ENCODE data around the gene TSPY1. TPM values are rescaled to one million over a fixed set of nuclear protein-coding genes. Genes with fewer than 3 reads are reported as not detected.
"Not testable (repeated sequence)": the region's sequence is repeated elsewhere in the genome, so short reads cannot be mapped to it uniquely, and the experiment has no call there.

TSPY1 gene
- polyA plus RNA-seq, result not detected in 3 replicates
- polyA plus RNA-seq (2011; ENCODE audit: low read depth), result not detected
- not detected in 2 replicates for polyA plus RNA-seq (2011; cell fraction: cytosol; rRNA removed)
- not detected in 2 replicates for polyA plus RNA-seq (2011; cell fraction: nucleus; rRNA removed)
- not detected in 2 replicates for polyA plus RNA-seq (2012; ENCODE audit: low replicate concordance)
- polyA minus RNA-seq, result not detected in 3 replicates
- polyA minus RNA-seq (2011; cell fraction: cytosol; rRNA and poly(A)+ RNA removed), result not detected
- not detected in 2 replicates for polyA minus RNA-seq (2011; cell fraction: nucleus; rRNA and poly(A)+ RNA removed)

GRCh38 chrY:9466655-9467054 lies at the start of gene TSPY1:
Gene TSPY1, plus strand, starts transcription at chrY:9466955. Its CDS starts 46 bp downstream, at chrY:9467001.
- dilution Hi-C loops (cut with MboI; ENCODE audit: extremely low pct_ligation_motif_present, low sequenced_read_pairs); H3K9ac ChIP-seq (ENCODE audit: control insufficient read depth, extremely low read depth, insufficient read depth, low read length); H3K79me2 ChIP-seq (ENCODE audit: control insufficient read depth, insufficient read depth, low read length); H3K27me3 ChIP-seq (ENCODE audit: control insufficient read depth, extremely low read depth, insufficient read depth, low read length); H4K20me1 ChIP-seq (ENCODE audit: control insufficient read depth, extremely low read depth, insufficient read depth, low read length); H3K9me3 ChIP-seq (ENCODE audit: control insufficient read depth, low read depth, low read length); H2AFZ ChIP-seq (ENCODE audit: control insufficient read depth, low read length); H3K9me1 ChIP-seq (ENCODE audit: control insufficient read depth, extremely low read depth, insufficient read depth, low read length); H3K36me3 ChIP-seq (ENCODE audit: control insufficient read depth in 2 of 2, extremely low read depth in 1 of 2, insufficient read depth in 2 of 2, low read length in 2 of 2); H3K27ac ChIP-seq (ENCODE audit: control insufficient read depth, insufficient read depth, low read length); DNase-seq (ENCODE audit: low read depth, low spot score); FAIRE-seq; H3K4me1 ChIP-seq (ENCODE audit: control insufficient read depth, extremely low read depth, insufficient read depth, low read length); H3K4me2 ChIP-seq (ENCODE audit: control insufficient read depth, extremely low read depth, insufficient read depth, low read depth, low read length); H3K4me3 ChIP-seq (ENCODE audit: control insufficient read depth in 2 of 3, extremely low read depth in 1 of 3, insufficient read depth in 2 of 3, low read depth in 1 of 3, low read length in 3 of 3): not testable (repeated sequence)

GRCh38 chrY:9486967-9487366 lies 20.2 kb downstream of the TSPY1 start, which contains the start of gene TSPY9:
Gene TSPY9, plus strand, starts transcription at chrY:9487267. Its CDS starts 46 bp downstream, at chrY:9487313.
- H3K9me1 ChIP-seq (ENCODE audit: control insufficient read depth, extremely low read depth, insufficient read depth, low read length); H3K9me3 ChIP-seq (ENCODE audit: control insufficient read depth, low read depth, low read length); H2AFZ ChIP-seq (ENCODE audit: control insufficient read depth, low read length); H3K4me3 ChIP-seq (ENCODE audit: control insufficient read depth in 2 of 3, extremely low read depth in 1 of 3, insufficient read depth in 2 of 3, low read depth in 1 of 3, low read length in 3 of 3); FAIRE-seq; H3K4me2 ChIP-seq (ENCODE audit: control insufficient read depth, extremely low read depth, insufficient read depth, low read depth, low read length); H3K79me2 ChIP-seq (ENCODE audit: control insufficient read depth, insufficient read depth, low read length); H3K27me3 ChIP-seq (ENCODE audit: control insufficient read depth, extremely low read depth, insufficient read depth, low read length); H3K9ac ChIP-seq (ENCODE audit: control insufficient read depth, extremely low read depth, insufficient read depth, low read length); H3K36me3 ChIP-seq (ENCODE audit: control insufficient read depth in 2 of 2, extremely low read depth in 1 of 2, insufficient read depth in 2 of 2, low read length in 2 of 2); dilution Hi-C loops (cut with MboI; ENCODE audit: extremely low pct_ligation_motif_present, low sequenced_read_pairs); H3K4me1 ChIP-seq (ENCODE audit: control insufficient read depth, extremely low read depth, insufficient read depth, low read length); H4K20me1 ChIP-seq (ENCODE audit: control insufficient read depth, extremely low read depth, insufficient read depth, low read length); DNase-seq (ENCODE audit: low read depth, low spot score); H3K27ac ChIP-seq (ENCODE audit: control insufficient read depth, insufficient read depth, low read length): not testable (repeated sequence)

GRCh38 chrY:9504396-9504795 lies 37.6 kb downstream of the TSPY1 start:
- H3K4me2 ChIP-seq (ENCODE audit: control insufficient read depth, extremely low read depth, insufficient read depth, low read depth, low read length); H3K9ac ChIP-seq (ENCODE audit: control insufficient read depth, extremely low read depth, insufficient read depth, low read length); H3K4me1 ChIP-seq (ENCODE audit: control insufficient read depth, extremely low read depth, insufficient read depth, low read length); H3K9me3 ChIP-seq (ENCODE audit: control insufficient read depth, low read depth, low read length); DNase-seq (ENCODE audit: low read depth, low spot score); H2AFZ ChIP-seq (ENCODE audit: control insufficient read depth, low read length); H3K9me1 ChIP-seq (ENCODE audit: control insufficient read depth, extremely low read depth, insufficient read depth, low read length); FAIRE-seq; H4K20me1 ChIP-seq (ENCODE audit: control insufficient read depth, extremely low read depth, insufficient read depth, low read length); H3K79me2 ChIP-seq (ENCODE audit: control insufficient read depth, insufficient read depth, low read length); H3K27me3 ChIP-seq (ENCODE audit: control insufficient read depth, extremely low read depth, insufficient read depth, low read length); dilution Hi-C loops (cut with MboI; ENCODE audit: extremely low pct_ligation_motif_present, low sequenced_read_pairs); H3K36me3 ChIP-seq (ENCODE audit: control insufficient read depth in 2 of 2, extremely low read depth in 1 of 2, insufficient read depth in 2 of 2, low read length in 2 of 2); H3K4me3 ChIP-seq (ENCODE audit: control insufficient read depth in 2 of 3, extremely low read depth in 1 of 3, insufficient read depth in 2 of 3, low read depth in 1 of 3, low read length in 3 of 3); H3K27ac ChIP-seq (ENCODE audit: control insufficient read depth, insufficient read depth, low read length): not testable (repeated sequence)

- H3K4me3 ChIP-seq (ENCODE audit: control insufficient read depth in 2 of 3, extremely low read depth in 1 of 3, insufficient read depth in 2 of 3, low read depth in 1 of 3, low read length in 3 of 3); H3K79me2 ChIP-seq (ENCODE audit: control insufficient read depth, insufficient read depth, low read length); H3K27ac ChIP-seq (ENCODE audit: control insufficient read depth, insufficient read depth, low read length); H4K20me1 ChIP-seq (ENCODE audit: control insufficient read depth, extremely low read depth, insufficient read depth, low read length); H3K9ac ChIP-seq (ENCODE audit: control insufficient read depth, extremely low read depth, insufficient read depth, low read length); H3K4me1 ChIP-seq (ENCODE audit: control insufficient read depth, extremely low read depth, insufficient read depth, low read length); DNase-seq (ENCODE audit: low read depth, low spot score); FAIRE-seq; dilution Hi-C loops (cut with MboI; ENCODE audit: extremely low pct_ligation_motif_present, low sequenced_read_pairs); H3K9me3 ChIP-seq (ENCODE audit: control insufficient read depth, low read depth, low read length); H2AFZ ChIP-seq (ENCODE audit: control insufficient read depth, low read length); H3K9me1 ChIP-seq (ENCODE audit: control insufficient read depth, extremely low read depth, insufficient read depth, low read length); H3K4me2 ChIP-seq (ENCODE audit: control insufficient read depth, extremely low read depth, insufficient read depth, low read depth, low read length); H3K27me3 ChIP-seq (ENCODE audit: control insufficient read depth, extremely low read depth, insufficient read depth, low read length); H3K36me3 ChIP-seq (ENCODE audit: control insufficient read depth in 2 of 2, extremely low read depth in 1 of 2, insufficient read depth in 2 of 2, low read length in 2 of 2): not testable (repeated sequence)
Observed at GRCh38 chrY:9516287-9516686, 49.5 kb downstream of the TSPY1 start.
